ENCODE results near the gene COMMD2. TPM values are rescaled to one million over a fixed set of nuclear protein-coding genes. Genes with fewer than 3 reads are reported as not detected.

COMMD2 gene
- total RNA-seq, 2 donors from 2014 or later = 65.3 to 77.0 TPM

DNA sequence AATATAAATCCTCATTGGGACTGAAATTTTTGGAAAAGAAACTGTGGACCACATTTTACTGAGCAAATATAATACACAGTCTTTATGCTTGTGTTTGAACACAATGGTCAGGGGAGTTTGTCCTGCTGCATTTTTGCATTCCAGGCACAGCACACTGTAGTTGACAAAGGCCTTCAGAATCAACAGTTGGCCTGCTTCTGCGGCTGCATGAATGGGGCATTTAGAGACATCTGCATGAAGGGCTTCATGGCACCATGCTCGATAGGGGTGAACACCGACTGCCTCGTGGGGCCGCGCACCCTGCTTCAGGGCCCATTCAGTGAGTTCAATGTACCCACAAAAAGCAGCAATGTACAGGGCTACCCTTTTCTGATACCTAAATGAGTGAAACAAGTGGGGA lies 15.4 kb upstream of the COMMD2 start:
- Mint-ChIP-seq H3K4me3 (no peak overlapping the region), H3K4me1 (no peaks in the 10 kb centered on the region), H3K36me3 (ENCODE audit: low read depth) (no peaks in the 10 kb centered on the region), H3K9me3 (no peaks in the 10 kb centered on the region), H3K27me3 (ENCODE audit: insufficient read depth) (no peaks in the 10 kb centered on the region), H3K27ac (no peak overlapping the region)
- DNase-seq = no peak
- Histone ChIP-seq H3K27ac (ENCODE audit: low read depth, low read length) (no peak overlapping the region), H3K4me3 (ENCODE audit: low read length) (no peak overlapping the region), H3K9me3 (ENCODE audit: control insufficient read depth, low read length) (no peaks in the 10 kb centered on the region), H3K27me3 (ENCODE audit: control insufficient read depth, insufficient read depth, low read length, poor library complexity, severe bottlenecking) (peaks cover 15% of the 10 kb centered on the region), H3K36me3 (ENCODE audit: control insufficient read depth, insufficient read depth, low read length) (no peaks in the 10 kb centered on the region), H3K9ac (ENCODE audit: extremely low read depth, low read length, poor library complexity, severe bottlenecking) (no peak overlapping the region), H3K4me1 (ENCODE audit: control insufficient read depth, insufficient read depth, low read length) (peaks cover 3% of the 10 kb centered on the region)
- TF ChIP-seq, protein P1, sequence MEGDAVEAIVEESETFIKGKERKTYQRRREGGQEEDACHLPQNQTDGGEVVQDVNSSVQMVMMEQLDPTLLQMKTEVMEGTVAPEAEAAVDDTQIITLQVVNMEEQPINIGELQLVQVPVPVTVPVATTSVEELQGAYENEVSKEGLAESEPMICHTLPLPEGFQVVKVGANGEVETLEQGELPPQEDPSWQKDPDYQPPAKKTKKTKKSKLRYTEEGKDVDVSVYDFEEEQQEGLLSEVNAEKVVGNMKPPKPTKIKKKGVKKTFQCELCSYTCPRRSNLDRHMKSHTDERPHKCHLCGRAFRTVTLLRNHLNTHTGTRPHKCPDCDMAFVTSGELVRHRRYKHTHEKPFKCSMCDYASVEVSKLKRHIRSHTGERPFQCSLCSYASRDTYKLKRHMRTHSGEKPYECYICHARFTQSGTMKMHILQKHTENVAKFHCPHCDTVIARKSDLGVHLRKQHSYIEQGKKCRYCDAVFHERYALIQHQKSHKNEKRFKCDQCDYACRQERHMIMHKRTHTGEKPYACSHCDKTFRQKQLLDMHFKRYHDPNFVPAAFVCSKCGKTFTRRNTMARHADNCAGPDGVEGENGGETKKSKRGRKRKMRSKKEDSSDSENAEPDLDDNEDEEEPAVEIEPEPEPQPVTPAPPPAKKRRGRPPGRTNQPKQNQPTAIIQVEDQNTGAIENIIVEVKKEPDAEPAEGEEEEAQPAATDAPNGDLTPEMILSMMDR (conservative IDR thresholded peaks at IDR 0.05) = no peak
- WGBS, 2 experiments (ENCODE audit: insufficient coverage in 1 of 2, insufficient read length in 1 of 2) = 91 to 92% methylated on average over 6 of the region's 6 CpGs

DNA sequence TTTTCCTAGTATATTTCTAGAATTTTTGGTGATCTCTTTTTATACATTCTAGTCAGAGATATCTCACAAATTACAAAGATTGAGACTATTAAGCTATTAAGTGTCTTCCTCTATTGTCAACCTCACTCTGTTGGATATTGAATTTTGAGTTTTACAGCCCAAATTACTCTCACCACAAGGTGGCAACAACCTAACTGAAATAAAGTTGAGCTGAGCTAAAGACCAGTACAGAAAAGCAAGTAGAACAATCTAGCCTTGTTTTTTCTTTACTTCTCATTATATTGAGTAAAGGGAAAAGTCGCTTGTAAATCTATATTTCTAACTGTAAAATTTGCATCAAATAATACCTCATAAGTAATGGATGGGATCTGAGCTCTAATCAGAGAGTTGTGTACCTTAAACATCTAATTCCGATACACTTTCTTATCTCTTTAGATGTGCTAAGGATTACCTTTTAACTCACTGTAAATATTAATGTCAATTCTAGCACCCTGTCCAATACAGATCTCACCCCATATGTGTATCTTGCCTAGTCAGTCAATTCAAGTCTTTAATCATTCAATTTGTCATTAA lies 13.6 kb upstream of the COMMD2 start:
- TF ChIP-seq, protein P1 (conservative IDR thresholded peaks at IDR 0.05) = peak; percentile 78
- Mint-ChIP-seq H3K9me3 (no peaks in the 10 kb centered on the region), H3K36me3 (ENCODE audit: low read depth) (no peaks in the 10 kb centered on the region), H3K4me3 (no peak overlapping the region), H3K4me1 (no peaks in the 10 kb centered on the region), H3K27me3 (ENCODE audit: insufficient read depth) (peaks cover 1% of the 10 kb centered on the region), H3K27ac (no peak overlapping the region)
- no peak for DNase-seq
- Histone ChIP-seq H3K27me3 (ENCODE audit: control insufficient read depth, insufficient read depth, low read length, poor library complexity, severe bottlenecking) (peaks cover 32% of the 10 kb centered on the region), H3K4me1 (ENCODE audit: control insufficient read depth, insufficient read depth, low read length) (no peaks in the 10 kb centered on the region), H3K9me3 (ENCODE audit: control insufficient read depth, low read length) (no peaks in the 10 kb centered on the region), H3K4me3 (ENCODE audit: low read length) (no peak overlapping the region), H3K36me3 (ENCODE audit: control insufficient read depth, insufficient read depth, low read length) (no peaks in the 10 kb centered on the region), H3K27ac (ENCODE audit: low read depth, low read length) (no peak overlapping the region), H3K9ac (ENCODE audit: extremely low read depth, low read length, poor library complexity, severe bottlenecking) (no peak overlapping the region)
- WGBS, 2 experiments (ENCODE audit: insufficient coverage in 1 of 2, insufficient read length in 1 of 2) = 97 to 100% methylated on average over 1 of the region's 2 CpGs

DNA sequence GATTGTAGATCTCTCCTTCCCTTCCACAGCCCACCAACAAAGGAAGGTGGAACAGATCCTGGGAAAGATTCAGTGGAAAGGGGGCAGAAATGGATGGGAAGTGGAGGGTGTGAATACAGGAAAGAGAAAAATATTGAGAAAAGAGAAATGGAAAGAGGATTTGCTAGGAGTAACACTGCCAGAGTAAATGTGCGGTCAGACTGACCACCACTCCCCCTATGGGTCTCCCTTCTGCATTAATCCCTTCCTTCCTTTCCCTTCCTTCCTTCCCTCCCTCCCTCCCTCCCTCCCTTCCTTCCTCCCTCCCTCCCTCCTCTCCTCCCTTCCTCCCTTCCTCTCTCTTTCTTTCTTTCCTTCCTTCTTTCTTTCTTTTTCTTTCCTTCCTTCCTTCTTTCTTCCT lies 12.0 kb upstream of the COMMD2 start:
- TF ChIP-seq, protein P1 (conservative IDR thresholded peaks at IDR 0.05) = peak; percentile 46
- Mint-ChIP-seq H3K4me1 (no peaks in the 10 kb centered on the region), H3K27me3 (ENCODE audit: insufficient read depth) (peaks cover 1% of the 10 kb centered on the region), H3K27ac (no peak overlapping the region), H3K9me3 (no peaks in the 10 kb centered on the region), H3K4me3 (no peak overlapping the region), H3K36me3 (ENCODE audit: low read depth) (no peaks in the 10 kb centered on the region)
- DNase-seq = no peak
- Histone ChIP-seq H3K4me1 (ENCODE audit: control insufficient read depth, insufficient read depth, low read length) (no peaks in the 10 kb centered on the region), H3K27ac (ENCODE audit: low read depth, low read length) (no peak overlapping the region), H3K27me3 (ENCODE audit: control insufficient read depth, insufficient read depth, low read length, poor library complexity, severe bottlenecking) (peaks cover 32% of the 10 kb centered on the region), H3K36me3 (ENCODE audit: control insufficient read depth, insufficient read depth, low read length) (no peaks in the 10 kb centered on the region), H3K4me3 (ENCODE audit: low read length) (no peak overlapping the region), H3K9me3 (ENCODE audit: control insufficient read depth, low read length) (no peaks in the 10 kb centered on the region), H3K9ac (ENCODE audit: extremely low read depth, low read length, poor library complexity, severe bottlenecking) (no peak overlapping the region)
- WGBS, 2 experiments (ENCODE audit: insufficient coverage in 1 of 2, insufficient read length in 1 of 2) = 80% methylated on average over 1 of the region's 1 CpG; no CpG with 5 or more reads in 1 of the 2 experiments

All from endodermal cell (in vitro differentiated cells).